CD4-positive, alpha-beta T cell treated with Interleukin-12 subunit alpha and Interleukin-12 subunit beta, for 1 hour (primary cell): ENCODE data around the gene SMYD2.
"Not testable (repeated sequence)": the region's sequence is repeated elsewhere in the genome, so short reads cannot be mapped to it uniquely, and the experiment has no call there.

Experiments used
- DNase-seq: peaks from one replicate; pipeline ENCODE4 v3.0.0-alpha.2; 2020

The SMYD2 gene

DNA sequence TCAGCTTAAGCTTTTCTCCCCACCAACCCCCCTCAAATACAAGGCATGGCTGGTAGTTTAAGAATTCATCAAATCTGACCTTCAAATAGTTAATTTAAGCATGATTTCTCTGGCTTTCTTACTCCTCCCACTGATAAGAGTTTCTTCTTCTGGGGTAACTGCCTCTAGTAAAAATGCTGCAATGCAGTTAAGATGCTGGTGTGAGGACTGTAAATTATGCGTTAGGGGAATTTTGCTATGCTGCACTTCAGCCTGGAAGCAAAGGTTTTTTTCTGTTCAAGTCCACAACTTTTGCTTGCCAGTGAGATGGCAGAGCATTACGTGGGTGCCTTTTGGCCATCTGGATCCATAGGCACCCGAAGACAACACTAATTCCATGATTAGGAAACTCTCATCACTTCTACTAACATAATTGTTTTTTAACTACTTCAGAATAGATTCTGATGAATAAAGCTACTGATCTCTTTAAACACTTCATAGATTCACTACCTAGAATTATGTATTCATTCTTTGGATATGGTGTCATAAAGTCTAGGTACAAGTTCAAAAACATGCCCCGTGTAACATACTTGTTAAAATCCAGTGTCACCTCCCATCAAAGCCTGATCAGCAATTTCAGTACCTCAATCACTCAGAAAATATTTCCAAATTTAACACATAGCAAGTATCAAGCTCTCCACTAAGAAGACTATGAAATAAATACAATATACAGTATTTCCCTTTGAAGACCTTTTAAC is 8.8 kb upstream of the SMYD2 start:
- no peak for DNase-seq

DNA sequence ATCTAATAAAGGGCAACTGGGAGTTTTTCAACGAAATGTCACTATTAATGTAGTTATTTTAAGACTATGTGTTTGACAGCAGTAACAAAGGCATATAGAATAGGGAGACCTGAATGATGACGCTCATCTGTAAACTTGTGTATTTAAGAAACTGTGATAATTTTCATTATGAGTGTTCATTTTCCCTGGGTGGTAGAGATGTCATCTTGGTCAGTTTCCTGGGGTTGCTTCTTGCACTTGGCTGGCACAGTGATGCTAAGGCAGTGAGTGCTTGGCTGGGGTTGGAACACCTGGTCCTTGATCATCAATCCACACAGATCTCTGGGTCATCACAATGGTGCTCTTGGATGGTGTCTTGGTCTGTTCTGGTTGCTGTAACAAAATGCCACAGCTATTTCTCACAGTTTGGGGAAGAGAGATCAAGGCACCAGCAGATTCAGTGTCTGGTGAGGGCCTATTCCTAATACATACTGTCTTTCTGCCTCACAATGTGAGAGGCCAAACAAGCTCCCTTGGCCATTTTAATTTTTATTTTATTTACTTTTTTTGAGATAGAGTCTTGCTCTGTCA is 7.9 kb upstream of the SMYD2 start:
- DNase-seq = no peak

DNA sequence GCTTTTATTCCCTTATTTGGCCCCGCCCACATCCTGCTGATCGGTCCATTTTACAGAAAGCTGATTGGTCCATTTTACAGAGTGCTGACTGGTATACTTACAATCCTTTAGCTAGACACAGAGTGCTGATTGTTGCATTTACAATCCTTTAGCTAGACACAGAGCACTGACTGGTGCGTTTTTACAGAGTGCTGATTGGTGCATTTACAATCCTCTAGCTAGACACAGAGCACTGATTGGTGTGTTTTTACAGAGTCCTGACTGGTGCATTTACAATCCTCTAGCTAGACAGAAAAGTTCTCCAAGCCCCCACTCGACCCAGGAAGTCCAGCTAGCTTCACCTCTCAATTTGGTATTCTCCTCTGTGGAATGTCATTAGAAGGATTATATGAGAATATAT is 5.3 kb upstream of the SMYD2 start:
- DNase-seq = not testable (repeated sequence)

DNA sequence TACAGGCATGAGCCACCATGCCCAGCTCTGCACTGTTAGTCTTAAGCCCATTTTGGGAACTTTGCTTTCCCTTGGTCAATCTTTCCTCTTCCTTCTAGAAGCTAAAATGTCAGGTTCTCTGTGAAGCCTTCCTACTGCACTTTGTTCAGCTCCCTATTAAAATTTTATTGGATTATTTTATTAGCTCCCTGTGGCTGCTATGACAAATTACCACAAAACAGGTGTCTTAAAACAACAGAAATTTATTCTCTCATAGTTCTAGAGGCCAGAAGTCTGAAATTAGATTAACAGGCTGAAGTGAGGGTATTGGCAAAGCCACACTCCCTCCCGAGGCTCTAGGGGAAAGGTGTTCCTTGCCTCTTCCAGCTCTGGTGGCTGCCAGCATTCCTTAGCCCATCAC is 4.2 kb upstream of the SMYD2 start:
- DNase-seq = no peak

DNA sequence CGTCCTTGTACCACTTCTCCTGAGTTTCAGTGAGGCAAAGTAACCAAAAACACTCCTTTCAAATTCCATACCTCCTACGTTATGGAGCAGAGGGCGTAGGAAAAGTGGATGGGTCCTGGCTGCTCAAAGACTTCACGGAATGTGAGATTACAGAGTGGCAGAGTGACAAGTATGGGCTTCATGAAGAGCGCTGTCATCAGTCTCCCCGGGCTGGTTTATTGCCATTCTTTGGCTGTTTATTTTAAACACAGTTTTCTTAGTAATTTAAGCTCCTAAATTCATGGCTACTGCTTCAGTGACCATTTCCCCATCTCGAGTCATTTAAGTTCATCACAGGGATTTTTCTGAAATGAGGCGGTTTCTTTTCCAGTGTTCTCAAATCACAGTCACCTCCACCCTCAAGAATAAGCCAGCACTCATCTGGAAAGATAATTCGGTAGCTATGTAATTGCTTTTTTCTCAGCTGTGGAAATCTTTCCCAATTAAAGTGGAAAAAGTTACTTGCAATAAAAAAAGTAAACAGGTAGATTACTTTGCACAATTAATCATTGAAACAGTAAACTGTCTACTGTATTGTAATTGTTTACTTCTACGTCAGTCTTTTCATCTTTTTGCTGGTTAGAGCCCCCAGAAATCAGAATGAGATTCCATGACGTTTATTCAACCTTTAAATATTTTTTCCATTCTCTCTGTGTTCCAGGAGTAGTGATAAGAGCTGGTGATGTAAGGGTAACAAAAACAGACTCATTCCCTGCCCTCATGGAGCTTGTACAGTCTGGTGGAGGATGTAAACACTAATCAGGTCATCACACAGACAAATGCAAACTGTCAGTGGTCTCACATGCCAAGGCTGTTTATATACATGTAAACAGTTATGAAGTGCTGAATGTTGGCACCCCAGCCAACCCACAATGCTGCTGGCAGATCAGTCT is 3.0 kb upstream of the SMYD2 start:
- no peak for DNase-seq

DNA sequence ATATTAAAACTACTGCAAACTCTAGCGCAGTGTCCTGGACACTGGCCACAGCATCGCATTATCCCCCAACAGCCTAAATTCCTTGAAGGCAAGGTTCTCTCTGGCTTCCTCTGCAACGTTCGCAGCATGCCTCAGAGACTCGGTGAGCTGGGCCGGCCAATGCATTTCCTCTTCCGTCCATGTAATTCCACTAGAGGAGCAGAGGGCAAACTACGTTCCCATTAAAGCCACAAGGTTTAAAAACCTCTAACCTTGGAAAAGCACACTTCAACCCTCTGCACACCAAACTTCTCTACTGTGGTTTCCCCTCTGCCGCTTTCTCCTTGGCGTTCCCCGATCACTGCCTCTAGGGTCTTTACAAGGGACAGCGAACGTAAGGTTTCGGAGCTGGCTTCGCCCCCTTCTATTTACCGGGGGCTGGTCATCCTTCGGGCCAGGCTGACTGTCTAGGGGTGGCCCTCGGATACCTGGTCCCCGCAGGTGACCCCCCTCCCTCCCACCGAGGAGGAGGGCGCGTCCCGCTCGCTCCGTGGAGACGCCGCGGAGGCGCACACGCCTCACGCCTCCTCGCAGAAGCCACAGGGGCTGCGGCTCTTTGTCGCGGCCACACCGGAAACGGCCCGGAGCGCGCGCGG is 456 bp upstream of the SMYD2 start:
- no peak for DNase-seq

DNA sequence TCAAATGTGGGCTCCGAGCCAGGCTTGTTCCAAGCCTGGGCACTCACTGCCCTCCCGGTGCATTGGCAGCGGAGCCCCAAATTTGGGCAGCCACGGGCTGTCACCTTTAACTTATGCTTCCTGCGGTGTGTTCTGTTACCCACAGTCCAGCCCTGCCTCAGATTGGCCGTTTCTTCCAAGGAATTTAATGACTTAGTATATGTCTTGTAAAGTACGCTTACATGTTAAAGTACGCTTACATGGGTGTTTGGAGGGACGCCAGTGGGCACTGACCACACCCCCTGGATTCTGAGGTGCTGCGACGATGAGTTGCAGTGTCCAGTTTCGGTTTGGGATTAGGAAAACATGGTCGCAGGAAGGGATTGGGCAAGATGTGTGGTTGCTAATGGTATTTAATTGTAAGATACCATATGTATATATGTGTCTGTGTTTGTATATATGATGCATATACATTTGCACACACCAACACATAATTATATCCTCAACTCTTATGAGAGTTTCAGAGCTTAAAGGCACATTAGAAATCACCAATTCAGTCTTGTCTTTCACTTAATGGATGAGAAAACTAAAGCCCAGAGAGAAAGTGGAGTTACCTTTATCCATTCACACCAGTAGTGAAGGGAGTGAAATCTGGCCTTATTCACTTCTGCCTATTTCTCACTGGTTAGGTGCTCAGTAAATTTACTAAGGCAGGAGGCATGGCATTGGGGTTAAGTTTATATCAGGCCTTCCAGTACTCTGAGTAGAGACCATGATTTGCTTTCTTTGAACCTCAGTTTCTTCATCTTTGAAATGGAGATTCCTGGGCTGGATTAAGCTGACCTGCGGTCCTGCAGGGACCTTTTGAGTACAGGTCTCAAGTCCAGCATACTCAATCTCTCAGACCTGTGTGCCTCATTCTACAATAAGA is 1.0 kb downstream of the SMYD2 start:
- no peak for DNase-seq

DNA sequence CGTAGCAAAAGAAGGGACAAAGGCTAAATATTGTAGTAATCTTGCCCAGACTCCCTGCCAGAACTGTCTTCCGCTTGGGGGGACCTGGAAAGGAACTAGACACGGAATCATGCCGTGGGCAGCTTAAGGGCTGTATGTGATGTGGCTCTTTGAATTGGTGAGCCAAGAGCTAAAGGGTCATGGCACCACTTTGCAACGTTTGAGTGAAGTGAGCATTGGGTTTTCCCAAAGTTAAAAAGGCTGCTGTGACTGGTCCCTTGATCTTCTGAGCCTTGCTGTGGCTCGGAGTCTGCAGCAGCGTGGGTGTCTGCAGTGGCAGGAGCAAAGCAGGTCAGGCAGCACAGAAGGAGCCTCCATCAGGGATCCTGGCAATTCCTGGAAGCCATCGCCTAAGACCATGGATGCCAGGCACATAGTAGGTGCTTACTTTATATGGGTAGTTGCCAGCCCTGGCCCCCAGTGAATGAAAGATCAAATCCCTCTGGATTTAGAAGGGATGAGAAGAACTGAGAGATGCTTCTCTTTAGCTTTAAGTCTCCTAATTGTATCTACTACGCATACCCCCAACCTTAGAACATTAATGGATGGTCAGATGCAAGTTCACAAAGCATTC is 1.8 kb downstream of the SMYD2 start:
- DNase-seq = no peak

DNA sequence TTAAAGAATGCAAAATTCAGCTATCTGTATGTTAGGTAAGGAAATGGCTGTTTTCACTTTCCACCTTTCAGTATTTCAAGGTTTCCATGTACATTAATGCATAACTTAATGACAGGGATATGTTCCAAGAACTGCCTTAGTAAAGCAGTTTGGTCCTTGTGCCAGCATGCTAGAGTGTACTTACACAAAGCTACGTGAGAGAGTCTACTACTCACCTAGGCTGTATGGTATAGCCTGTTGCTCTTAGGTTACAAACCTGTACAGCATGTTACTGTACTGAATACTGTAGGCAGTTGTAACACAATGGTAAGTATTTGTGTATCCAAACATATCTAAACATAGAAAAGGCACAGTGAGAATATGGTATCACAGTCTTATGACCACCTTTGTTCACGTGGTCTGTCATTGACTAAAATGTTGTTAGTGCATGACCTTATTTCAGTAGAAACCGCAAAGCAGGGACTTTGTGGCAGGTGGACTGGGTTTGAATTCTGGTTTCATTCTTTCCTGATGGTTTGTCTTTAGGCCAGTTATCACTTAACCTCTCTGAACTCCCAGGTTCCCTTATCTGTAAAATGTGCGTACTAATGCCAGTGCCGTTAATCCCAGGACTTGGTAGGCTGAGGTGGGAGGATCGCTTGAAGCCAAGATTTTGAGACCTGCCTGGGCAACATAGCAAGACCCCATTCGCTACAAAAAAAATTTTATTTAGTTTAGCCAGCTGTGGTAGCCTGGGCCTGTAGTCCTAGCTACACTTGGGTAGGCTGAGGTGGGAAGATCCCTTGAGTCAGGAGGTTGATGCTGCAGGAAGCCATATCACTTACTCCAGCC is 4.9 kb downstream of the SMYD2 start:
- DNase-seq = no peak

DNA sequence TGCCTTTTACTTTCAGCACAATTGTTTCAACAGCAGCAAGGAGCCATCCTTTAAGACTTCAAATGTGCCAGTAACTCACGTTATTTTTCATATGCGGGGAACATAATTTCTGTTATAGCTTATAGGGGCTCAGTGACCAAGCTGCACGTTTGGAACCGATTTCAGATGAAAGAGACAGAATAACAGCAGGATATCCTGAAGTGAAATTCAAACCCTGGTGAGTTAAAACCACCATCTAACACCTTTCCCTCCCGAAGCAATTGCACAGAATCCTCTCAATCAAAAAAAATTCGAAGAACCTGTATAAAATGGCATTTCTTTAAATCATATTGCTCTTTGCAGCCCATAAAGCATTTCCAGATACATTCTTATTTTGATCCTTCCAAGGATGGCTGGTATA is 6.9 kb downstream of the SMYD2 start:
- no peak for DNase-seq

DNA sequence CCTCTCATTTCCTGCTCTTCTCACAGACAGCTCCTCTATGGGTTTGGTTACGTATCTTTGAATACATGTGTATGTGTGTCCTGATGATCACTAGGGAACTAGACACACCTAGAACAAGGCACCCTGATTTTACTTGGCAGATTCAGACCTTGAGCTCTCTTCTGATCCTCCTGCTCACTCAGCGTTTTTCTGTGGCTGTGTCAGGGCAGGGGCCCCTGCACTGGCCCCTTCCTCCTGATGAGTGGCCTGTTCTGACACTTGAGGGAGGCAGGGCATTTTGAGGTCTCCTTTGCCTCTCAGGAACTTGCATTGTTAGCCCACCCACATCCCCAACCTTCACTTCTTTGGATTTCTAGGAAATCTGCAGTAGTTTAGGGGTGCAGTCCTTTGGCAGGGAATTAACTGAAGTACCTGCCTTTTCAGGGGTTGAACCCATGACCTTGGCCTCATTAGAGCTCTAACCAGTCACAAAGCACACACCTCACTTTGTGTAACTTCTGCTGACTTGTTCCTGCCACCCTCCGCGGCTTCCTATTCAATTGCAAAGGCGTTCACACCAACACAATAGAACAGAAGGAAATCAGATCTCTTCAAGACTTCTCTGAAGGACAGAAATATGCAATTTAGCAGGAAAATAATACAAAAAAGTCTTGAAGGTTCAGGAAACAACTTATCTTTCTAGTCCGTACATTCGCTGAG is 8.8 kb downstream of the SMYD2 start:
- no peak for DNase-seq

DNA sequence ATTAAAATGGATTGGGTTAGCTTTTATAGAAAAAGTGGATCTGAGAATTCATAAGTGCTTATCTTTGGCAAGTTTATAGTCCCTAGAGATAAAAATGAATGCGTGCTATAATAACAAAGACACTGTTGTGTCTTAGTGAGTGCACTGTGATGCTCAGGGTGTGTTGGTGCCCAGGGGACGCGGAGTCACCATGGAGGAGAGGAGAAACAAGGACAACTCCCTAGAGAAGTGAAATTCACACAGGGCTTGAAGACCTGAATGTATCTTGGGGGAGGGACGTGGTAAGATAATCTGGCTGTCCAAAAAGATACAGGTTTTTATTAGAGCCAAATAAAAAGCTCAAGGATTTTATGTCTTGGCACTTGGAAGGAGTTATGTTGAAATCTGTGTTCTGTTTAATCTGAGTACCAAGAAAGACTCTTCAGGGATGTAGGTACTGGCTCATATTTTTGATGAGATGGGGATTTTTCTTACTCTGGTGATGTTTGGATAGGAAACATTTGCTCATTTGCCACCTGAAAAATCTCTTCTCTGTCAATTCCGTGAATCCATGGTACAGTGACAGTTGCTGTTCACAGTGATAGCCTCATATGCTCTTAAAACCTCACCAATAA is 9.6 kb downstream of the SMYD2 start:
- DNase-seq = no peak

DNA sequence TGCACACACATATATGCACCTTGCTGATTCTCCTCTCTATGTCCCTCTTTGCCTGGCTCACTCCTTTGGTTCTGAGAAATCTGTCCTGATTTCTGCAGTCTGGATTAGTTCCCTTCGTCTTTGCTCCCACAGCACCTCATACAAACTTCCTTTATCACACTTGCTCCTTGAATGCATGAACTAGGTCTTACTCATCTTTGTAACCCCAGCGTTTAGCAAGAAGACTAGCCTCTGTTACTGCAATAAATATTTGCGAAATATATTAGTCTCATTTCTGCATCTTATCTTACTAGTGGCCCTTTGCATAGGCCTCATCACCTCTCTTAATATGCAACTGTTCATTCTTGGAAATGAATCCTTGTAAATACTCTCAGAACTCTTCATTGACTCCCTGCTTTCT is 11.4 kb downstream of the SMYD2 start:
- DNase-seq = no peak

DNA sequence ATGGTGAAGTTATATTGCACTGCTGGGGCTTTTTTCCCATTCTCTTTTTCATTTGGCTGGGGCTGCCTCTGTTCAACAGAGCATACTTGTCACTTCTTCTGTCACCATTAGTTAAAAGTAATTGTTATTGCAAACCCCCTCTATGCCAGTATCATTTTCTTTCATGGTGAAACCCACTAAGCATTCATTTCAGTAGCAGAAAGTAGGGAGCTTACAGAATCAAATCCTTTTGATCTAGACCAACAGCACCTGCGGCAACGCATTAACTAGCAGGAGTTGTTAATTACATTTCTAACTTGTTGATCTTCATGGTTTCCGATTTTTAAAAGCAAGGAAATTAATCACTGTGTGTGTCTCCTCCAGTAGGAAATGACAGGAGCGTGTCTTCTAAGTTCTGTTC is 15.0 kb downstream of the SMYD2 start:
- DNase-seq = no peak

DNA sequence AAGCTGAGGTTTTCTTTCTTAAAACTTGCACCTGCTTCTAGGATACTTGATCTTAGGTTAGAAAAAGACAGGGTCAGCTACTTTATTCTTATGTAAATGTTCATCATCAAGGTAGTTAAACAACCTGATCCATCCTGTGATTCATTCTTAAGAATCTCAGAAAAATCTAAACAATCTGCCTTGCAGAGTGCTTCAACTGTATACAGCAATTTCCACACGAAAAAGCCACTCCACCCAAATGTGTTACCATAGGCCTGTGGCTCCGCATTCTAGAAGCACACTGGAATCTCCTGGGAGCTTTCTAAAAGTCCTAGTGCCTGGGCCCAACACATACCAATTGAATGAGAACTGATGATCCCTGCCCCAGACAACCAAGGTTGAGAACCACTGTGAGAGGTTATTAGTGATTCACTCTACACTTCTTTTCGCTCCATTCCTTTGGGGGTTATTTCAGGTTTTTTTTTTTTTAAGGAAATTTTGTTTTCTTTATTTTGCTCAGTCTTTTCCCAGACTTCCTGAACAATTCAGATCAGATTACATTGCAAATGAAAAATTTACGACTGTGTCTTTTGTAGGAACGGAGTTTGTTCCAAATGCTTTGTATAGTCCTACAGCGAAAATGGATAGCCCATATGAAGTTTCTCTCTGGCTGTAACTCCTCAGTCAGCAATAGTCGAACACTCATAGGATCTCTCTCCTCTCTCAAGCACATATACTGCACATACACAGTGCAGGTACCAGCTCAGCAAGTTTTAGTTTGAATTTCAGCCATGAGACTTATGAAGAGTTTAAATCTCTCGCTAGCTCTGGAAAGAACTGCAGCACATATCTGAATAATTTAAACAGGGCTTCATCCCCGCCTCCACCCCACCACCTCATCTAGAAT is 16.1 kb downstream of the SMYD2 start:
- no peak for DNase-seq

DNA sequence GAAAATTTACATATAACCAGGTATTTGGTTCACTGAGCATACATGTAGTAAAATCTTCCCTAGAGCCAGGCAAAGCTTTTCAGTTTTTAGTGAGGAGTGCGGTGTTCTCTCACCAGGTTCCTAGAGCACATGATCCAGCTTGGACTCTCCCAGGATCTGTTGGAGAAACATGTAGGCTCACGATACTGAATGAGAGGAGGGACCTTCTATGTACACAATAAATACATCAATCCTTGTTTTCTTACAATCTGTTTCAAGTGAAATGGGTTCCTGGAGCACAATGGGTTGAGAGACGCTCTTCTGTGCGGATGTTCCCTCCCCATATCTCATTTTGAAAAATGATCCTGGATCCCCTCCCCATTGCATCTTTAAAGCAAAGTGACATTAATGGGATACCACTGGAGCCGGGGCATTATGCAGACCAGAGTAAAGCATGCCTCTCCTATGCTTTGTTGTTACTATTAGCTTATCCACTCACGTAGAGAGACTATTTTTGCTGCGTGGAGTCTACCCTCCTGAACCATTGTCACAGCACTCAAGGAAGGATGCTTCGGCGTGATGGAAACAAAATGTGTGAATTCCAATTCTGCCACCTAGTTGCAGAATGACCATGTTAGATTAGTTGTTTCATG is 19.3 kb downstream of the SMYD2 start:
- no peak for DNase-seq

DNA sequence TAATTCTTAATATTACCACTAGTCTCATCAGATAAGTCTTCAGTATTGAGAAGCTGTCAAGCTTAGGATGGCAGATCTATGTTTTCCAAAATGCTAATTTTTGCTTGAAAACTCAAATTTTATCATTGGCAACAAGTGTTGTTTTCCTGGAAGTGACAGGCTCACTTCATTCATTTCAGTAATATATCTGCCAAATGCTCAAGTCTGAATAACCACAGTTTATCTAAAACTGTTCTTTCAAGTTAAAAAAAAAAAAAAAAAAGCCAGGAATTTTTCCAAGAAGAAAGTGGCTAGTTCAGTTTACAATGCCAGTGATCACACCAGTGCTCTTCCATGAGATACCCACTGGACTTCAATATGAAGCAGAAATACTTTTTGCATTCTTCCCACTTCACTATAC is 20.6 kb downstream of the SMYD2 start:
- DNase-seq = no peak
